HFF-Myc (cell line): ENCODE data around the gene ARHGDIG.

Experiments used
- DNase-seq: peaks from one replicate; pipeline ENCODE4 v3.0.0-alpha.2; 2011; ENCODE audit warnings: low read depth; ENCODE audit errors: extremely low read depth
- H3K4me3 ChIP-seq: replicated peaks from 2 replicates; pipeline ENCODE4 v1.5.1; 2011; ENCODE audit warnings: low read depth, mild to moderate bottlenecking, control low read depth, low read length
- TF ChIP-seq, protein P1 (sequence below): IDR thresholded peaks from 2 replicates; pipeline ENCODE4 v1.5.1; 2012; ENCODE audit warnings: mild to moderate bottlenecking, low read depth, low read length, control low read depth; ENCODE audit errors: missing control alignments

The ARHGDIG gene

DNA sequence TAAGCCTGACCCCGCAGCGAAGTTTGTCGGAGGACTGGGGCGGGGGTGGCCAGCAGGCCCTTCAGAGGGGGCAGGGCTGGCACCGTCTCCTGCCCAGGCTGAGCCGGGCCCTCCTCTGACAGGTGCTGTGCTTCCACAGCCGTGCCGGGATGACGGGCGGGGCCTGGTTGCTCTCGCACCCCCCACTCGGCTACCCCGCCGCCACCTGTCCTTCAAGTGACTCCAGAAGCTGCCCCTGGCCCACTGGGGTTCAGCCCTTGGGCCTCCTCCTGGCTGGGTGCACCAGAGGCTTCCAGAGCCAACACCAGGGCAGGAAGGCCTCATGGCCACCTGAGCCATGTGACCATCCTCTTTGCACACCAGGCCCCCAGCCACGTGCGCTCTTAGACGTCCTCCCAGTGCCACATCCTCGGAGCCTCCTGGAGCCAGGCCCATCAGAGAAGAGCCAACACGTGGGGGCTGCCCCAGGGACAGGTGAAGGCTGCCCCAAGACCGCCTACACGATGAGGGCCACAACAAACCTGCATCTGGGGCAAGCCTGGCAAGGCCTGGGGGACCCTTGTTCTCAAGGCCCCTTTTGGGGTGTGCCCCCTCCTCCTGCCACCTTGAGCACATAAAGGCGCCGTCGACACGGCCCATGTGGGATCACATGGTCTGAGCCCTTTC, 9.8 kb downstream of the ARHGDIG start:
- no peak overlapping the region for H3K4me3 ChIP-seq
- TF ChIP-seq, protein P1, sequence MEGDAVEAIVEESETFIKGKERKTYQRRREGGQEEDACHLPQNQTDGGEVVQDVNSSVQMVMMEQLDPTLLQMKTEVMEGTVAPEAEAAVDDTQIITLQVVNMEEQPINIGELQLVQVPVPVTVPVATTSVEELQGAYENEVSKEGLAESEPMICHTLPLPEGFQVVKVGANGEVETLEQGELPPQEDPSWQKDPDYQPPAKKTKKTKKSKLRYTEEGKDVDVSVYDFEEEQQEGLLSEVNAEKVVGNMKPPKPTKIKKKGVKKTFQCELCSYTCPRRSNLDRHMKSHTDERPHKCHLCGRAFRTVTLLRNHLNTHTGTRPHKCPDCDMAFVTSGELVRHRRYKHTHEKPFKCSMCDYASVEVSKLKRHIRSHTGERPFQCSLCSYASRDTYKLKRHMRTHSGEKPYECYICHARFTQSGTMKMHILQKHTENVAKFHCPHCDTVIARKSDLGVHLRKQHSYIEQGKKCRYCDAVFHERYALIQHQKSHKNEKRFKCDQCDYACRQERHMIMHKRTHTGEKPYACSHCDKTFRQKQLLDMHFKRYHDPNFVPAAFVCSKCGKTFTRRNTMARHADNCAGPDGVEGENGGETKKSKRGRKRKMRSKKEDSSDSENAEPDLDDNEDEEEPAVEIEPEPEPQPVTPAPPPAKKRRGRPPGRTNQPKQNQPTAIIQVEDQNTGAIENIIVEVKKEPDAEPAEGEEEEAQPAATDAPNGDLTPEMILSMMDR, result no peak

DNA sequence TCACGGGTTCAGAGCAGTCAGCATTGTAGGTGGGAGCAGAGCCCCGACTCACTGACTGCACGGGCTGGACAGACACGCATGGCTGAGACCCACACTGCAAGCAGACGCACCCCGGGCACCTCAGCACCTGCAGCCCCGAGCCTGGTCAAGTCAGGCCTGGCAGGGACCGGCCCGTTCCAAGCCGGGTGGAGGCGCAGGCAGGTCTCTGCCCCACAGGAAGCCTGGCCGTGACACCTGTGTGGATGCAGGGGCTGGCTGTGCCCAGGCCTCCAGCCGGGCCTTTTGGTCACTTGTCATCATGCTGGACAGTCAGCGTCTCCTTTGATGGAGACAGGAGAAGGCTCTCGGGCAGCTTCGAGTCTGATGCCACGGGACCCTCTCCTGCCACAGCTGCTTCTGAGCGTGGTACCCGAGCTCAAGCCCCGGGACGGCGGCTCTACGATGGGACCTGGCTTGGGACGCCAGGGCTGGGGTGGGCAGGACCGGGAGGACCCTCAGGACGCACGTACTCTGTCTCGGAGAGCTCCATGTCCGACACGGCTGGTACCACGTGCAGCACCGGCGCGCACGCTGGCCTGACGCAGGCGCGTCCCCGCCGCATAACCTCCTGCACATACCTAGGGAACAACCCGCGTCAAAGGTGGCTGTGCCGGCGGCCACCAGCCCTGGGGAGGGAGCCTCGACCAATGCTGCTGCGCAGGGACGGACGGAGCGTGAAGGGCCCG, 10.5 kb downstream of the ARHGDIG start:
- TF ChIP-seq, protein P1, result no peak
- H3K4me3 ChIP-seq, result no peak overlapping the region
- no peak for DNase-seq

More for the DNA sequence above, 9.8 kb downstream of the ARHGDIG start:
- no peak for DNase-seq

DNA sequence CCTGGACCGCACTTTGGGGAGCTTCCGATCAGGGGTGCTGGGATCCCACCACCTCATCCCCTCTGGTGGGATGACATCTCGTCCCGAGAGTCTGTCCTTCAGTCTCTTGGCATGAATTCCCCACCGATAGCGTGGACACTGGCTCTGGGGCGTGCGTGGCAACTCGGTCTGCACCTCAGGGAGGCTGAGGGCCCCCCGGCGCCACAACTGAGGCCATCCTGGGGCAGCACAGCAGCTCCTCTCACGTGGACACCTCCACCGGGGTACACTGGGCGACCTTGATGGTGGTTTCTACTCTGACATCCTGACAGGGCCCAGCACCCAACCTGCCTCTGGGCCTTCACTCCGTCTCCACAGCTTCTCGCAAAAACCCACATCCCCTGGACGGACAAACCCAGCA, 11.1 kb downstream of the ARHGDIG start:
- no peak for DNase-seq
- TF ChIP-seq, protein P1, result no peak
- H3K4me3 ChIP-seq, result no peak overlapping the region

DNA sequence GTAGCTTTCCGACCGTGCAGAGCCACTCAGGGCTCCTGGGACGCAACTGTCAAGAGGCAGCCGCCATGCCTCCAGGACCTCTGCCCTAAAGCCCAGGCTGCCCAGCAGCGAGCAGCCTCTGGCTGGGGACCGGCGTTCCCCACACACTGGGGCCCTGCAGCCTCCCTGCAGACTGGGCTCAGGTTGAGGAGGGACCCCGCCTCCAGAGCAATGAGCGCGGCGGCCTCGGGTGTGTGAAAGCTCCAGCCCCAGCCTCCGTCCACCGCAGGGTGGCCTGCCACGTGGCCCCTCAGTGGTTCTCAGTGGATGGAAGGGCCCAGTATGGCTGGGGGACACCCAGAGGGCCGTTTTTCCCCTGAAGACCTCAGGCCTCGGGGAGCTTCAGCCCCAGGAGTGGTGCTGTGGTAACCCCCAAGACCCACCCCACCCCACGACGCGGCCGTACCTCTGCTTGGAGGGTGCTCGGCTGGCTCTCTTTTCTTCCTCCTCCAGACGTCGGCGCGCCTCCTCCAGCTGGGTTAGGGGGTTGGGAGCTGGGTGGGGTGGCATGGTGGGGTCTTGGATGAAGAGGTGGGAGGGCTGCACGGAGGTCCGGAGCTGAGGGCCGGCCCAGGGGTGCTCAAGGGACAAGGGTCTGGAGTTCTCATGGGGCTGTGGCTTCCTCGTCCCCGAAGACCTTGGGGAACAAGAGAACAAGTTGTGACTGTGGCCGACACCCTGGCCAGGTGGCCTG, 12.8 kb downstream of the ARHGDIG start:
- TF ChIP-seq, protein P1, result no peak
- no peak overlapping the region for H3K4me3 ChIP-seq
- DNase-seq, result no peak

DNA sequence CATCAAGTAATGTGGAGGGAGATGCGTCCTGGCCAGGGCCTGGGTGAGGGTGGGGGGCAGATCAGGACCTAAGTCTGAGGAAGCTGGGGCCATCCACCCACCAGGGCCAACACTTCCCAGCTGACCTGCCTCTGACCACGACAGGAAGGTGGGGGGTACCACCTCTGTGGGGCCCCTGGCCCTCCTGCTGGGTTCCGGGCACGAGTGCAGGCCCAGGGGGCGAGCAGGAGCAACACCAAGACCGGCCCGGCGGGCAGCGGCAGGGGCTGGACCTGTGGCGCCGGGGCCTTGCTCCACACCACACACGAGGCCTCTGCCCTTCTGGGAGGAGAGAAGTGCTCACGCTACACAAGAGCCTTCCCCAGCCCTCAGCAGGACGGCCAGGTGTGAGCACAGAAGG, 15.9 kb downstream of the ARHGDIG start:
- DNase-seq, result no peak
- TF ChIP-seq, protein P1, result no peak
- no peak overlapping the region for H3K4me3 ChIP-seq

DNA sequence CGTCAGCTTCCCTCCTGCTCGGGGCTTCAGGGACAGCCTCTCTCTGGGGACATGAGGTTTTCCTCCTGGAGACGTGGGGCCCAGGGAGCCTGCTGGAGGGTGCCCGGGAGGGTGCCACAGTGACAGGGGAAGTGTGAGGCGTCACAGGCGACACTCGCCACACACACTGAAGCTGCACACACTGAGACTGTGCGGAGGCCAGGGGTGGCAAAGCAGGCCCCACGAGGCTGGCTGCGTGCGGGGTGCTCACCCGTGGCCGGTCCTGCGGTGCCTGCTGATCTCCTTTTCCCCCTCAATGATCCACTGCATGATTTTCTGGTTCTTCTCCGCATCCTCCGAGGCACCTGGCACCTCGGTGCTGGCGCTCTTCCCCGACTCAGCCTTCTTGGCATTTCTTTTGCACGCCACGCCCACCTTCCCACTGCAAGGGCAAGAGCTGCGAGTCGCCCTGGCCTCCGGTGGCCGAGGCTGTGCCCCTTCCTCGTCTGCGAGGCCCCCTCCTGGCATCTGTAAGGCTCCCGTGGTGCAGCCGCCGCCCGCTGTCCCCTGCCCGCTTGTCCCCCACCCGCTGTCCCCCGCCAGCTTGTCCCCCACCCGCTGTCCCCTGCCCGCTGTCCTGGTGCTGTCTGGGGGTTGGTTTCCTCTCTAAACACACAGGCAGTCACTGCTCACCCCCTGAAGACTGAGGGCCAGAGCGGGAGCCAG, 16.6 kb downstream of the ARHGDIG start:
- TF ChIP-seq, protein P1, result no peak
- DNase-seq, result no peak
- H3K4me3 ChIP-seq, result no peak overlapping the region
